Suprapubic skin (tissue), 4 donors: ENCODE results near the gene GSG1L.

Source experiments
- POLR2A ChIP-seq, 2 donors: fragments of 450-650 bp; IDR thresholded peaks; one replicate each; pipeline ENCODE4 v1.6.1; 2017; ENCODE audit warnings: antibody characterized with exemption in 2 of 2, mild to moderate bottlenecking in 2 of 2, moderate library complexity in 2 of 2
- POLR2AphosphoS5 ChIP-seq, 3 donors: sonication (generic); formaldehyde crosslinking; IDR thresholded peaks; one replicate each; pipeline ENCODE4 v1.6.1; 2017; ENCODE audit warnings: antibody characterized with exemption in 3 of 3
- TF ChIP-seq, protein P1 (sequence below), 2 donors: fragments of 200-600 bp in 1 of 2; fragments of 450-650 bp in 1 of 2; sonication (generic) in 1 of 2; IDR thresholded peaks; one replicate each; pipeline ENCODE4 v1.5.1; 2016 to 2019; ENCODE audit warnings: antibody characterized with exemption in 2 of 2, mild to moderate bottlenecking in 1 of 2, moderate library complexity in 1 of 2

DNA sequence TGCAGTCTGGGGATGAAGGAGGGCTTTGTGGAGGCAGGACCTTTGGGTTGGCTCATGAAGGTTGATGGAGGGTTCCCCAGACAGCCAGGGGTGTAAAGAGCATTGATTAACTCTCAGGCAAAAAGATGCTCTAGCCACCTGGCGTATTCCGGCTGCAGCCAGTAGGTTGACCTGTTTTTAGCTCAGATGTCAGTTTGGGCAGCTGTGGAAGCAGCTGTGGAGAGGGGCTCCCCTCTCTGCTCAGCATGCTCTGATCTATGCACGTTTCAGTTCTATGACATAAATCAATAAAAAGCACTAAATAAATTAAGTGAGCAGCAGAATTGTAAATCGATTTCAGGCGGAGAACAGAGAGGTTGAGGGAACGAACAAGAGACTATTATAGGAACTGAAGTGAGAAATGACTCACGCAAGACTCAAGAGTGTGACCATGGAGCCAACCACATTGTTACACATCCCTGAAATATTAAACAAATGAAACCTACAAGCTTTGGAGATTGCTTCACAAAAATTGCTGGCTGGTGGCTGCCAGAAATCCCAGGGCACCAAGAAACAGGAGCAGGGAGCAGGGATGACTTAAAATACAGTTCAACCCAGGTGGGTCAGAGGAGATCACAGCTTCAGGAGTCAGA is 111.9 kb downstream of the GSG1L start:
- TF ChIP-seq, protein P1, sequence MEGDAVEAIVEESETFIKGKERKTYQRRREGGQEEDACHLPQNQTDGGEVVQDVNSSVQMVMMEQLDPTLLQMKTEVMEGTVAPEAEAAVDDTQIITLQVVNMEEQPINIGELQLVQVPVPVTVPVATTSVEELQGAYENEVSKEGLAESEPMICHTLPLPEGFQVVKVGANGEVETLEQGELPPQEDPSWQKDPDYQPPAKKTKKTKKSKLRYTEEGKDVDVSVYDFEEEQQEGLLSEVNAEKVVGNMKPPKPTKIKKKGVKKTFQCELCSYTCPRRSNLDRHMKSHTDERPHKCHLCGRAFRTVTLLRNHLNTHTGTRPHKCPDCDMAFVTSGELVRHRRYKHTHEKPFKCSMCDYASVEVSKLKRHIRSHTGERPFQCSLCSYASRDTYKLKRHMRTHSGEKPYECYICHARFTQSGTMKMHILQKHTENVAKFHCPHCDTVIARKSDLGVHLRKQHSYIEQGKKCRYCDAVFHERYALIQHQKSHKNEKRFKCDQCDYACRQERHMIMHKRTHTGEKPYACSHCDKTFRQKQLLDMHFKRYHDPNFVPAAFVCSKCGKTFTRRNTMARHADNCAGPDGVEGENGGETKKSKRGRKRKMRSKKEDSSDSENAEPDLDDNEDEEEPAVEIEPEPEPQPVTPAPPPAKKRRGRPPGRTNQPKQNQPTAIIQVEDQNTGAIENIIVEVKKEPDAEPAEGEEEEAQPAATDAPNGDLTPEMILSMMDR (IDR thresholded peaks at IDR 0.05), result no peak
- TF ChIP-seq POLR2AphosphoS5 (IDR thresholded peaks at IDR 0.05), result no peak
- TF ChIP-seq POLR2A (IDR thresholded peaks at IDR 0.05), result no peak
